Dermis blood vessel endothelial cell (primary cell): ENCODE measurements around the gene MPP2. TPM values are rescaled to one million over a fixed set of nuclear protein-coding genes. Genes with fewer than 3 reads are reported as not detected.
"Not testable (repeated sequence)": the region's sequence is repeated elsewhere in the genome, so short reads cannot be mapped to it uniquely, and the experiment has no call there.

Experiments used
- DNase-seq: peaks from one replicate; pipeline ENCODE4 v3.0.0; 2010
- total RNA-seq: library from RNA; depleted of rRNA; stranded (reverse); fragments of >200 nt; gene quantifications from 2 replicates; pipeline ENCODE4 v1.2.3, GENCODE V29; 2014

The MPP2 gene
- total RNA-seq, 1 donor from 2014 or later = 0.34 TPM

- no peak for DNase-seq
Measured at GRCh38 chr17:43844241-43844640, 63.1 kb downstream of the MPP2 start.

- no peak for DNase-seq
Measured at GRCh38 chr17:43842975-43843325, 64.4 kb downstream of the MPP2 start.

- DNase-seq = not testable (repeated sequence)
Measured at GRCh38 chr17:43842091-43842974, 65.0 kb downstream of the MPP2 start.

- no peak for DNase-seq
Measured at GRCh38 chr17:43841282-43841681, 66.1 kb downstream of the MPP2 start.

GRCh38 chr17:43840814-43841213 lies 66.5 kb downstream of the MPP2 start:
- peak; percentile 27 for DNase-seq

GRCh38 chr17:43839670-43840108 lies 67.6 kb downstream of the MPP2 start:
- no peak for DNase-seq

GRCh38 chr17:43834106-43834505 lies 73.2 kb downstream of the MPP2 start:
- DNase-seq = no peak

GRCh38 chr17:43832976-43833829 lies 74.1 kb downstream of the MPP2 start, which contains the start of gene MPP3:
TSS of gene MPP3 (minus strand) at chr17:43833146. CDS start at chr17:43831906, 1,240 bp downstream.
- peak; percentile 64 for DNase-seq

- DNase-seq = peak; percentile 50
Measured at GRCh38 chr17:43832168-43832975, 75.0 kb downstream of the MPP2 start.

- DNase-seq = no peak
Measured at GRCh38 chr17:43831633-43832032, 75.7 kb downstream of the MPP2 start.

GRCh38 chr17:43830510-43831140 lies 76.7 kb downstream of the MPP2 start:
- no peak for DNase-seq

- no peak for DNase-seq
Measured at GRCh38 chr17:43829738-43830137, 77.6 kb downstream of the MPP2 start.

- DNase-seq = no peak
Measured at GRCh38 chr17:43827596-43827995, 79.7 kb downstream of the MPP2 start.

- no peak for DNase-seq
Measured at GRCh38 chr17:43826206-43826605, 81.1 kb downstream of the MPP2 start.

GRCh38 chr17:43825567-43825966 lies 81.8 kb downstream of the MPP2 start:
- DNase-seq = no peak

Other genes with a start within 250 kb of the MPP2 start
- 0.05 and 1.4 TPM in 2 replicates for gene MEOX1, start 245.6 kb downstream of the MPP2 start, total RNA-seq
- 0.05 TPM in 1 of 2 replicates, not detected in the other for gene SOST, start 148.7 kb downstream of the MPP2 start, total RNA-seq
- 73.0 and 73.5 TPM in 2 replicates for gene DUSP3, start 128.6 kb downstream of the MPP2 start, total RNA-seq
- not detected in 2 replicates for gene CFAP97D1, start 127.1 kb downstream of the MPP2 start, total RNA-seq
- gene MPP3, start 74.4 kb downstream of the MPP2 start, total RNA-seq = 3.0 and 4.9 TPM in 2 replicates
- gene CD300LG, start 60.4 kb downstream of the MPP2 start, total RNA-seq = 0.05 and 0.34 TPM in 2 replicates
- not detected in 2 replicates for gene PPY, start 34.9 kb upstream of the MPP2 start, total RNA-seq
- gene PYY, start 46.4 kb upstream of the MPP2 start, total RNA-seq = not detected in 2 replicates
- 6.8 and 10.0 TPM in 2 replicates for gene NAGS, start 97.1 kb upstream of the MPP2 start, total RNA-seq
- gene TMEM101, start 107.4 kb upstream of the MPP2 start, total RNA-seq = 85.2 and 117 TPM in 2 replicates
- gene LSM12, start 159.1 kb upstream of the MPP2 start, total RNA-seq = 21.8 and 32.0 TPM in 2 replicates
- 14.3 and 35.1 TPM in 2 replicates for gene G6PC3, start 163.2 kb upstream of the MPP2 start, total RNA-seq
- 50.3 and 52.1 TPM in 2 replicates for gene HDAC5, start 216.1 kb upstream of the MPP2 start, total RNA-seq
- 1.2 and 2.9 TPM in 2 replicates for gene HROB, start 234.4 kb upstream of the MPP2 start, total RNA-seq